ENCODE measurements around the gene CDO1.
"Not testable (repeated sequence)": the region's sequence is repeated elsewhere in the genome, so short reads cannot be mapped to it uniquely, and the experiment has no call there.

Gene CDO1

DNA sequence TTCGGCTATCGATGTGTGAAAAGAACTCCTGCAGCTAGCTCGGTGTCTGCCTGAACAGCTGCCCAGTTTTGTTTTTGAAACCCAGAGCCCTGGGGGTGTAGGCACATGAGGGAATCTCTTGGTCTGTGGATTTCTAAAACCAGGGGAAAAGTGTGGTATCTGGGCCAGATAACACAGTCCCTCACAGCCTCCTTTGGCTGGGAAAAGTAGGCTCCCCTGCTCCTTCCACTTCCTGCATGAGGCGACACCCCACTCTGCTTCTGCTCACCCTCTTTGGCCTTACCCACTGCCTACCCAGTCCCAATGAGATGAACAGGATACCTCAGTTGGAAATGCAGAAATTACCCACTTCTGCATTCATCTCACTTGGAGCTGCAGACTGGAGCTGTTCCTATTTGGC is 9.5 kb upstream of the CDO1 start:
- DNase-seq = no peak

DNA sequence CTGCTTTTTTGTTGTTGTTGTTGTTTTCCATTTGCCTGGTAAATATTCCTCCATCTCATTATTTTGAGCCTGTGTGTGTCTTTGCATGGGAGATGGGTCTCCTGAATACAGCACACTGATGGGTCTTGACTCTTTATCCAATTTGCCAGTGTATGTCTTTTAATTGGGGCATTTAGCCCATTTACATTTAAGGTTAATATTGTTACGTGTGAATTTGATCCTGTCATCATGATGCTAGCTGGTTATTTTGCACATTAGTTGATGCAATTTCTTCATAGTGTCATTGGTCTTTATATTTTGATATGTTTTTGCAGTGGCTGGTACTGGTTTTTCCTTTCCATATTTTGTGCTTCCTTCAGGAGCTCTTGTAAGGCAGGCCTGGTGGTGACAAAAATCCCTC is 8.5 kb upstream of the CDO1 start:
- DNase-seq = not testable (repeated sequence)

DNA sequence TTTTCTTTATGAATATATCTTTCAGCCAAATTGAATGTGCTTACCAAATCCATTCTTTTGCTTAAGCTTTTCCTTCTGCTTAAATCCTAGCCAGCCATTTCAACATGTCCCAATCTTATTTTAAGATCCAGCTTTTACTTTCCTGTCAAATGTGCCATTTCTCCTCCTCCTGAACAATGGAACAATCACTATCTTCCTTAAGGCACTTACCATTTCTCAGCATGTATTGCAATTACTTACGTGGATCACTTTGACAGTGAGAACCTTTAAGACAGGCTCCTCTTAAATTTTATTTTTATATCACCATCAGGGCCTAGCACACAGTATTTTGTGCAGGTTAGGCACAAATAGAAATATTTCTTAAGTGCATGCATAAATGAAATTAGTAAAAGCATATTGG is 4.4 kb upstream of the CDO1 start:
- no peak for DNase-seq

DNA sequence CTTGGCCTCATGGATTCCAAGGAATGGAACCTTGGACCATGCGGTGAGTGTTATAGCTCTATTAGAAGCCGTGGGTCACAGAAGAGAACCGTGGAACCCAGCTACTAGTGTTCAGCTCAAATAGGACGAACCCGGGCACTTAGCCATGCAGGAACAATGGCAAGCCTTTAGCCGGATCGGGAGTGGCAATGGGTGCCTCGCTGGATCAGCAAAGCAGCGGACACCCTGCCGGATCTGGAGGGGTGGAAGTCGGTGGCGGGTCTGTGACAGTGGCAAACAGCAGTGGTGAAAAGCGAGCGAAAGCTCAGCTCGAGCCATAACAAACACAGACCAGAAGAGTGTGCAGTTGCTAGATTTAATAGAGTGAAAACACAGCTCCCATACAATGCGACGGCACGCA is 2.4 kb upstream of the CDO1 start:
- no peak for DNase-seq

DNA sequence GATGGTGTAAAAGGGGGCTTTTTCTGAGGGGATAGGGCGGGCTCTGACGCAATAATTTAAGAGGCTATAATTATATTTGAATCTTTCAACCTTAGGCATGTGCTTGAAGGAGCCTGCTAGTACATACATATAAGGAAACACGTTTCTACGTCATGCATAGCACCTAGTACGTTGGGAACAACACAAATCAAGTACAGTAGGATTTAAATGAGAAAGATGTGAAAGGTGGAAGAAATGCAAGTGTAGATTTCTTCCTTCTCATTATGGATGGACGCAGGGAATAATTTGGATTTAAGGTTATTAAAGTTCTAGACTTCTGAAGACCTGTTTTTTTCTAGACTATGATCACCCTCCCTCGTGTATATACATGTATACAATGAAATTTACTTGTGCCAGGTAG is 927 bp upstream of the CDO1 start:
- no peak for DNase-seq

DNA sequence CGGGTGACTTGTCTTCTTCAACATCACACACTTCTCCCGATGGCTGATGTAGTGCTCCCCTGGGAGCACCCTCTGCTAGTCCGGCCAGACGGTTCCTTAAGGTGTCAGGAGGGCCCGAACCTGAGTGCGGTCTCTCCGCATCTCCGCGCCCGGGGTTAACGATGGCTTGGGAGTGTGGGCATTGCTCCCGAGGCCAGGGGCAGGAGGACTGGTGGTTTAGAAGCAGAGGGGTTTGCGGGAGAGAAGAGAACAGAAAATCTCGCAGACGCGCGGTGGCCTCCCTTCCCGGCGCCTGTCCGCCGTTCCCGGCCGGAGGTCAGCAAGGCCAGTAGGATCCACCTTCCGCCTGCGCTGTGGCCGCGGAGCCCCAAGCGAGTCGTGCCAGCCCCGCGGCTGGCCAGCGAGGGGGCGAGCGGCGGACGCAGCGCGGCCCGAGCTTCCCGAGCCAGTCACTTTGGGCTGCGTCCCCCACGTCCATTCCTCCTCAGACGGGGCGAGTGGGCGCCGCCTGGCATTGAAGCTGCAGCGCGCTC is 700 bp downstream of the CDO1 start:
- DNase-seq = no peak

DNA sequence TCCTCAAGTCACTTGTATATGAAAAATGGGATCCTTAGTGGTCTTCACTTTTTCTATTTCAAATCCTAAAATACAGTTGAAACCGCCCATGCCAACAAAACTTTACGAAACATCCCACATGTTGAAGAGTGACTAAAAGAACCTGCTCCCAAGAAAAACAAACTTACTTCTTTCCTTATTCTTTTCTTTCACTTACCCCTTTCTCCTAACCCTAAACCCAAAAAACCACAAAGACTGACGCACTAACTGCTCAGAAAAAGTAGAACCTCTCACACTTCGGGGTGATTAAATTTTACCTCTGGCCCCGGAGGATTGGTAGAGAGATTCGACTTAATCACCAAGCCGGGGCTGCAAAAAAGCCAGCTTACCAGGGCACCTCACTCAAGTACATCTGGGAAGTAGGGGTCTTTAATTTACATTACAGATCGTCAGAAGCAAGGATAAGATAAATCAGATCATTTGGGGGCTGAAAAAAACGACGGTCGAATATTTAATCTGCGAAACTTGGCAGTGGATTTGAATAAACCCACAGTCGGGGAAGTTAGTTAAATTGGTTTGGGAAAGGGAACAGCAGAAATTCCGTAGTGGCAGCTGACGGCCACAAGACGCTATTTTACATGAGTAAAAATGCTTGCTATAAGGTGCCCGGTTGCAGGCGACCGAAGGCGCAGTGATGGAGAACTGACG is 1.3 kb downstream of the CDO1 start:
- no peak for DNase-seq

DNA sequence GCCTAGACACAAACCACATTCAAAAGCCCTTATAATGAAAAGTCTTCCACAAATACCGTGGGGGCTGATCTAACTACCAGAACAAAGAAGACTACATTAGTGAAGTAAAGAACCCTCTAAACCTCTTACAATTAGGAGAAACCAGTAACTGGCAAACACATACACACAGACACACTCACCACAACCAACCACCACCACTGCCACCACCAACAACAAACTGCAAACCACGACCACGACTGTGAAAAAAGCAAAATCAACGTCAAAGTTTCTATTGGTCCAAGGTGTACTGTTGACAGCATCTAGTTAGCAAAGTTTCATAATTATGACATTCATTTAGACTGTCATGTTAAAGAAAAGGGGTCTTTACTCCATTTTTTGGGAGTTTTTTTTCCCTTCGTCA is 2.7 kb downstream of the CDO1 start:
- no peak for DNase-seq

DNA sequence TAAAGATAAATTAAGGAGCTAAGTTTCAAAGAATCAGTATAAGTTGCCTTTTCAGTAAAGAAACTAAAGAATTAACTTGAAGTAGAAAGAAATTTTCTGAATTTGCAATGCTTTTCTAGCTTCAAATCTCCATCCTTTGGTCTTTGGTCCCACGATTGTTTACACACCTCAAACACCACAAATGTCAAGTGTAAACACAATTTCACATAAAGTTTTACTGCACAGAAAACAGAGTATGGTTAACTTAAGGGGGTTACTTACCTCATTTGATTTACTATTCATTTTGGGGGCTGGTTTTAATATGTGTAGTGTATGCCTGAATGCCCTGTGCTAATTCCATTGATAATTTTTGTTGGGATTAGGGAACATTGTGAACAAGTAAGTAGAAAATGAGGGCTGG is 4.1 kb downstream of the CDO1 start:
- DNase-seq = no peak

DNA sequence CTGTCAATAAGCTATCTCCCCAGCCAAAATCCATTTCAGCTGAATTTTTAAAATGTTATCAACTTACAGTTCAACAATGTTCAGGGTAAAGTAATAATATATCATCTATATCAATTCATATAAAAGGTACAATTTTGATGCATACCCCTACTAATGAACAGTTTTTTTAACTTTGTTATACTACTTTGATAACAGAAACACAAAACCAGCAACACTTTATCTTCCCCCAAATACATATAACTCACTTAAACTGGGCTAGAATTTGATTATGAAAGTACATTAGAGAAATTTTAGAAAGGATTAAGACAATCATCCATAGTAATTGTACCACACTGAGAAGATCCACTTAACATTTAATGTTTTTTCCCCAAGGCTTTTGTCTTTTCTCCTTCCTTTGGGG is 5.1 kb downstream of the CDO1 start:
- DNase-seq = no peak

DNA sequence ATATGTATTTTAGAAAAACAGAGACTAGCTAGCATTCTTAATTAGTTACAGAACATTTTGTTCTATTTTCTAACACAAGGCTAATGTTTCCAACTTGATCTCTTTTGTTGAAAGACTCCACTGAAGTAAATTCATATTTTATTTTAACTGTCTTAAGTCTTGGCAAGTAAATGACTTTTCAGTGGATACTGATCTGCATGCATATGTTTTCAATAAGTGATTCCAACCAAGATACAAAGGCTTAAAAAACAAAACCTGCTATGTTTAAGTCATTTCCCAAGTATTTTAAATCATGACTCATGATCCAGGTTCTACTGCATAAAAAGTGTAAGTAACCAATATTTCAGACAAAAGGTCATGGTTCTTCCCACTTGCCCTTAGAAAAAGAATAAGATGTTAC is 5.7 kb downstream of the CDO1 start:
- no peak for DNase-seq

DNA sequence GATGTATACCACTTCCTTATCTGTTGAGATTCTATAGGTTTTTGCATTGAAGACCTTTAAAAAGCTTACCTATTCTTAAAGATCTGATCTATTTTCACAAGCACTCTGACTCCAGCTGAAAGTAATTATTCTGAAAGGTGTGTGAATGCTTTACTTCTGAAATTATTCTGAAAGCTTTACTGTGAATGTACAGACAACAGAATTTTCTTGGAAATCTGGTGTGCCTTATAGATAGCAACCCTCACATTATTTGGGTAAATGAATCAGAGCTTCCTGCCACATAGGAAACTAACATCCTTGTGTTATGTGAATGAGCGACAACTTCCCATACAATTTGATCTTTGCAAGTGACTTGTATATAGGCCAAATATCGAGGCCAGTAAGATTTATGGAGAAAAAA is 6.5 kb downstream of the CDO1 start:
- no peak for DNase-seq

DNA sequence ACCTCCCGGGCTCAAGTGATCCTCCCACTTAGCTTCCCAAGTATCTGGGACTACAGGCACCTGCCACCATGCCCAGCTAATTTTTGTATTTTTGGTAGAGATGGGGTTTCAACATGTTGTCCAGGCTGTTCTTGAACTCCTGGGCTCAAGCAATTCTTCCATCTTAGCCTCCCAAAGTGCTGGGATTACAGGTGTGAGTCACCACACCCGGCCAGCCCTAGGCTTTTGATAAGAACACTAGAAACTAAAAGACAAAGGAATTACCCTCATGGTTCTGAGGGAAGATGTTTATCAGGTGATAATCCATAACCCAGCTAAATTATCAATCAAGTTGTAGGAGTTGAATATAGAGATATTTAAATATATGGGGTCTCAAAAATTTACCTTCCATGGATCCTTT is 8.4 kb downstream of the CDO1 start:
- not testable (repeated sequence) for DNase-seq

DNA sequence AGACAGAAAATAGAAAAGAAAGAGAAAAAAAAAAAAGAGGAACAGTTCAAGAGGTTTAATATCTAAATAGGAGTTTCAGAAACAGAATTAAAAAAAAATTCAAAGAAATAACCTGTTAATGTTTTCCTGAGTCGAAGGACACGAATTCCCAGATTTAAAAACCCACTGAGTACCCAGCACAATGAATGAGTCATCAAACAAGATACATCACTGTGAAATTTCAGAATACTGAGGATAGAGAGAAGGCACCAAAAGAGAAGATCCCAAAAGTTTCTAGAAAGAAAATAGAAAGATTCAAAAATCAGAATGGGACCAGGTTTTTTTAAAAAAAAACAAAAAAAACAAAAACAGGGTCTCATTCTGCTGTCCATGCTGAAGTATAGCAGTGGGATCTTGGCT is 8.8 kb downstream of the CDO1 start:
- no peak for DNase-seq

DNA sequence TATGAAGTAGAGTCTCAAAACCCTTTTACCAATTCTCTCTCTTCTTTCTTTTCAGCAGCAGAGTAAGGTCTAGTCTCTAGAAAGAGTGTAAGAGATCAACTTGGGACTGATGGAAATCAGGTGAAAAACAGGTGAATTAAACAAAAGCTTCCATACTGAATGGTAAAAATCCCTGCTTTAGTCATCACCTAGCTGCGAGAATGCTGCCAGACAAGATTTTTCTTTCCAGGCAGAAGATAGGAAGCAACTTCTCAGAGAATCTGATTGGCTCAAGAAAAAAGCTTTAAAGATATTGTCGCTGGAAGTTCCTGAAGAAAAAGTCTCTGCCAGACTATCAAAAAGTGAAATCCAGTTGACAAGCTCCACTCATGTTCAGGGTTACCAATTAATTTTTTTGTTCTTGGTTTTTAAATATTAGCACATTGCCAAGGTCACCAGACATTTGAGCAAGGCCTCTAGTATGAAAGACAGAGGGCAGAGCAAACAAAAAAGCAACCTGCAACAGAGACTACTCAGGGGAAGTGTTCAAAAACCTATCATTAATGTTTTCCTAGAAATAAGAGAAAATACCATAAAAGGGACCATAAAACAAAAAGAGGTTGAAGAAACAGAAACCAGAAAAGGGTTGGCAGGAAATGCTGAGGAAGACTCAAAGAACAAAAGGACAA is 9.3 kb downstream of the CDO1 start:
- no peak for DNase-seq

DNA sequence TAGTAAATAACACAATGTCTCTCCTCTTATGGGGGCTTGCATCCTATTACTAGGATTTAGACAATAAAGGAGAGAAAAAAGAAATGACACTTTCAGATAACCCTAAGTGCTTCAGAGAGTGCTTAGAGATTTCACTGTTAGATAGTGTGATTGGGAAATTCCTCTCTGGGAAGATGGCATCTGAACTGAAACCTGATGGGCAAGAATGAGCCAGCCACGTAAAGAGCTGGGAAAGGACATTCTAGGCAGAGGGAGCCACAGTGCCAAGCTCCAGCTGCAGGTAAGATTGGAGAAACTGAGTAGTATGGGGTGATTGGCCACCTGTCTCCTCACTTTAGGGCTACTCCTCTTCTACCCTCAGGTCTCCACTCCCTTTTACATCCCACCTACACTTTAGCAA is 14.5 kb downstream of the CDO1 start:
- no peak for DNase-seq

DNA sequence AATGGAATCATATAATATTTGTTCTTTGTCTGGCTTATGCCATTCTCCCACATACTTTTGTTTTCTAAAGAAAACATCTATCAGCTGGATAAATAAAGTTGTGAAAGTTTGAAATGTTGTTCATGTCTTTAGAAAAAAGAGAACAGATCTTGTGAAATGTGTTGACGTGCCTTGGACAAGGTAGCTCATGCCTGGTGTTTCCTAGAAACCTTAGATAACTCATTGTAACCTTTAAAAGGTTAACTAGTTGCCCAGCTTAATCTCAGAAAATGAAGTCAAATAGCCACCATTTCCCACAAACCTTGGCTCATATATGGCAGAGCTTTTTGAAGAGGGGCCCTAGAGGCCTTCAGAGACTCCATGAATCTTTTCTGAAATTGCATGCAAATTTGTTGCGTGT is 15.3 kb downstream of the CDO1 start:
- no peak for DNase-seq

DNA sequence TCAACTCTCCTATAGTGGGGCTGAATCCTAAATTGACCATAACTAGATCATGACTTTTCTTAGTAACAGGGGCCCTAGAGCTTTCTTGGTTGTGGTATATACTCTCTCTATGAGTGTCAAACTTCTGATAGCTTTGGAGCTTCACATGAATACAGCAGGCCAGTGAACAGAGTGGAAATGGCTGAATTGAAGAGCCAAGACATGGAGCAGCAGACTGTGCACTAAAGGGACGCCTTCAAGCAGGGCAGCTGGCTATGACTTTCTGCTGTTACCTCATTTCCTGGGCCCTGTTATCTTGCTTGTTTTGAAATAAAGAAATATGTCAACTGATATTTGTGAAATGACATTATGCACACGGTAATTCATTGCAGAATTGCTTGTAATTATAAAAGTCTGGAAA is 16.4 kb downstream of the CDO1 start:
- DNase-seq = no peak

DNA sequence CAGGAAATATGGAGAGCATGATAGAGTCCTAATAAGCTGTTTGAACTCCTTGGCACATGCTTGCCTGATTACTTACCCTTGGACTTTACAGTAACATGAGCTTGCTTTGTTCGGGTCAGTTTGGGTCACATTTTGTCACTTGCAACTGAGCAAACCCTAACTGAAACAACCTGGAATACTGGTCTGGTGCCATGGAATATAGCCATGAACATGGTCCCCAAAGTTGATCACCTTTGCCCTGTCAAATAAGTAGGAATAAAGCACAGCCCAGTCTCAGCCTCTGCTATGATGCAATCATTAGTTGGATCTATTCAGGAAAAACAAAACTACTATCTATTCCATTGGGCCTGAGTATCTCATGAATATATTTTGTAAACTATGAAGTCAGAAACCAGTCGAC is 18.2 kb downstream of the CDO1 start:
- DNase-seq = no peak

DNA sequence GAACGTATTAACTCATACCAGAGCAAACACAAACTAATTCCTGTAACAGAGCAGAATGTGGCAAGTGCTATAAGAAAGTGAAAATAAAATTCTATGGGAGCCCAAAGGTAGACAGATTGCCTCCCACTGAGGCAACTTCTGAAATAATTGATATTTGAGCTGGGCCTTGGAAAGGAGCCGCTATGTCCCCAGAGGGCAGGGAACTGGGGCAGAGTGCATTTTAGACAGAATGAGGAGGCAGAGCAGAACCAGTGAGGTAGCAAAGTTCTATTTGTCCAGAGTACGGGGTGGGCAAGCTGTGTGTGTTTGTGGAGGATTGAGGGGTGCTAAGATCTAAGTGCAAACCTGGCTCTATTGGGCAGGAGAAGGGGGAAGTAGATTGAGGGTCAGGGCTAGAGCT is 19.8 kb downstream of the CDO1 start:
- DNase-seq = no peak

DNA sequence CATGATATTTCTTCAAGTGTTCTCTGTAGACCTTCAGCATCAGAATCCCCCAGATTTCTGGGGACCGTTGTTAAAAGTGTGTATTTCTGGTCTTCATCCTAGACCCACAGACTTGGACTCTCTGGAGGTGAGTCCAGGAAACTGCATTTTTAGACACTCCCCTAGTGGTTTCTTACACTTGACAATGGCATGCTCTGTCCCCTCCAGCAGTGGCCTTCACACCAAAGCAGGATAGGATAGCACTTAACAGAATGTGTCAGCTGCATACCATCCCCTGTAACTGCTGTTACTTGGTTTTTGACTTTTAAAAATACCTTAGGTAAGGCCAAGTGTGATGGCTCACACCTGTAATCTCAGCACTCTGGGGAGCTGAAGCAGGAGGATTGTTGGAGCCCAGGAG is 20.8 kb downstream of the CDO1 start:
- DNase-seq = no peak

DNA sequence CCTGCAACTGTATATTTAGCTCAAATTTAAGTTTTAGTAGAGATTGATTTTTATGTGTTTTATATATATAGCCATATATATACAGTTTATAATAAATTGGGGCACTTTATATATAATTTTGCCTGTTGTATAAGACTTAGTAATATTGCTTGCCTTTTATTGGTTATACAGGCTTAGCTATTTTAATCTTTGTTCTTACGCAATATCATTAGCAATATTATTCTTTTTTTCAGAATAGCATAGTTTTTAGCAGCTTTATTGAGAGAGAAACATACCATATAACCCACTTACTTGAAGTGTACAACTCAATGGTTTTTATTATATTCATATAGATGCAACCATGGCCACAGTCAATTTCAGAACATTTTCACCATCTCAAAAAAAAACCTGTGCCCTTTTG is 28.0 kb downstream of the CDO1 start:
- DNase-seq = no peak

DNA sequence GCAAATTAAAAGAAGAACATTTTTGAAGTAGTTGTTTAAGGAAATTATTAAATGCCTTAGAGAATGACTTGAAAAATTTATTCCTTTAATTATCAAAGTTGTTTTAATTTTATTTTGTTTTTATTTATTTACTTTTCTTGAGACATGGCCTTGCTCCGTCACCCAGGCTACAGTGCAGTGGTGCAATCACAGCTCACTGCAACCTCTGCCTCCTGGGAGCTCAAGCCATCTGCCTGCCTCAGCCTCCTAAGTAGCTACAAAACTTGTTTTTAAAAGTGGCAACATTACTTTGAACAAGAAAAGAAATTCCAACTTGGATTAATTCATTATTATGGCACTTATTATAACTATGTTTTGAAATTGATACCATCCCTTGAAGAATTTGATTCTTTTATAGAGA is 29.0 kb downstream of the CDO1 start:
- DNase-seq = no peak

DNA sequence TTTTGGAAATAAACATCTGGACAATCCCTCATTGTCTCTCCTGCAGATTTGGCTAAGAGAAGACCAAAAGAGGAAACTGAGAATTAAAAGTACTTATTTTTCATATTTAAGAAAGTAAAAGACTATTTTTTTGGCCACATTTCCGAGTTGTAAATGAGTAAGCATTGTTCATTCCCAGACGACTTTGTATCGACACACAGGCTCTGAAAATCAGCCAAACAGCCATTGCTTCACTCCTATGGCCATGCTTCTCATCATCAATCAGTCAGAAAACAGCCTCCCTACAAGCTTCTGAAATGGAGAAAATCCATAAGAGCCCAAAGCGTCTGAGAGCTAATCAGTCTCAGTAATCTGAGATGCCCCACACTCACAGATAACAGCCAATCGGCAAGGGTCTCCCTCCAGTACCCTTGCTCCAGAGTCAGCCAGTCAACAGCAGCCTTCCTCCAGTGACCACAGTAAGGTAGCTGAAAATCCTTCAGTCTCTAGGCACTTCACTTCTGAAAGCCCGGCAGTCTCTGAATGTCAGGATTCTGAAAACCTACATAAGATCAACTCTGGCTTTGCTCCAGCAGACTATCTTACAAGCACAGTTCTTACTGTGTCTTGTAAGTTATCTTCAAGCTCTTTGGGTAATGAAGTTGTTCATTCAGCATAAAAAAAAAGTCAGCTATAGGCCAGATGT is 30.9 kb downstream of the CDO1 start:
- DNase-seq = no peak

All from NCI-H446 treated with DMSO at 0.1 percent for 48 hours (cell line).